GM18870 (cell line): ENCODE data around the gene FIBIN.
"Not testable (repeated sequence)": the region's sequence is repeated elsewhere in the genome, so short reads cannot be mapped to it uniquely, and the experiment has no call there.

Source experiments
- ATAC-seq: cut with Tn5 transposase; IDR thresholded peaks from one replicate; pipeline ENCODE4 v1.9.1; 2021; ENCODE audit warnings: moderate library complexity; ENCODE audit not compliant: unreplicated experiment

The FIBIN gene

GRCh38 chr11:26976389-26976788 lies 17.5 kb upstream of the FIBIN start:
- no peak for ATAC-seq

- not testable (repeated sequence) for ATAC-seq
Observed at GRCh38 chr11:26977209-26977608, 16.7 kb upstream of the FIBIN start.

- no peak for ATAC-seq
Observed at GRCh38 chr11:26983645-26984044, 10.3 kb upstream of the FIBIN start.

- ATAC-seq: no peak
Observed at GRCh38 chr11:26985470-26985869, 8.4 kb upstream of the FIBIN start.

- no peak for ATAC-seq
Observed at GRCh38 chr11:26985943-26986342, 8.0 kb upstream of the FIBIN start.

- no peak for ATAC-seq
Observed at GRCh38 chr11:26987272-26987671, 6.6 kb upstream of the FIBIN start.

- ATAC-seq: no peak
Observed at GRCh38 chr11:26987731-26988130, 6.2 kb upstream of the FIBIN start.

GRCh38 chr11:26992031-26992541 lies 1.8 kb upstream of the FIBIN start:
- ATAC-seq: no peak

- ATAC-seq: no peak
Observed at GRCh38 chr11:26994631-26995095, 751 bp downstream of the FIBIN start.

GRCh38 chr11:26995701-26996460 lies 2.0 kb downstream of the FIBIN start:
- no peak for ATAC-seq

GRCh38 chr11:26997378-26997777 lies 3.5 kb downstream of the FIBIN start:
- no peak for ATAC-seq

- not testable (repeated sequence) for ATAC-seq
Observed at GRCh38 chr11:27001136-27001730, 7.3 kb downstream of the FIBIN start.

- ATAC-seq: no peak
Observed at GRCh38 chr11:27002431-27002830, 8.5 kb downstream of the FIBIN start.

- no peak for ATAC-seq
Observed at GRCh38 chr11:27002838-27003237, 8.9 kb downstream of the FIBIN start.

- ATAC-seq: no peak
Observed at GRCh38 chr11:27004103-27004502, 10.2 kb downstream of the FIBIN start.

- no peak for ATAC-seq
Observed at GRCh38 chr11:27008811-27009535, 15.1 kb downstream of the FIBIN start.

- no peak for ATAC-seq
Observed at GRCh38 chr11:27011560-27012233, 17.8 kb downstream of the FIBIN start.

- no peak for ATAC-seq
Observed at GRCh38 chr11:27012234-27012921, 18.5 kb downstream of the FIBIN start.

- no peak for ATAC-seq
Observed at GRCh38 chr11:27013781-27014361, 20.0 kb downstream of the FIBIN start.

GRCh38 chr11:27018902-27019529 lies 25.1 kb downstream of the FIBIN start:
- ATAC-seq: no peak
